KMS-11 (cell line): Measurements from ENCODE around the gene PEX3.

ENCODE experiments used
- H2AFZ ChIP-seq: fragments of 200-600 bp; sonication (generic); 2 replicates; pipeline ENCODE4 v1.6.1; 2016; ENCODE audit warnings: antibody characterized with exemption, mixed run types, low read depth
- H3K27ac ChIP-seq: fragments of 200-600 bp; sonication (generic); 2 replicates; pipeline ENCODE4 v1.6.1; 2016; ENCODE audit warnings: mild to moderate bottlenecking, mixed run types
- H3K27me3 ChIP-seq: fragments of 200-600 bp; sonication (generic); 2 replicates; pipeline ENCODE4 v1.6.1; 2017; ENCODE audit warnings: mild to moderate bottlenecking, low read depth, mixed run types, moderate library complexity; ENCODE audit not compliant: insufficient read depth
- H3K36me3 ChIP-seq: fragments of 200-600 bp; sonication (generic); 2 replicates; pipeline ENCODE4 v1.6.1; 2017; ENCODE audit warnings: mild to moderate bottlenecking, mixed run types; ENCODE audit not compliant: insufficient read depth
- H3K4me1 ChIP-seq: fragments of 200-600 bp; sonication (generic); 2 replicates; pipeline ENCODE4 v1.6.1; 2016; ENCODE audit warnings: mild to moderate bottlenecking, low read depth, mixed run types; ENCODE audit not compliant: poor library complexity, severe bottlenecking
- H3K4me2 ChIP-seq: fragments of 200-600 bp; sonication (generic); 2 replicates; pipeline ENCODE4 v1.7.0; 2016; ENCODE audit warnings: mild to moderate bottlenecking, mixed run types
- H3K4me3 ChIP-seq: fragments of 200-600 bp; sonication (generic); IDR thresholded peaks from 2 replicates; pipeline ENCODE4 v1.6.1; 2017; ENCODE audit warnings: low read depth, low read length, mixed read lengths; ENCODE audit not compliant: insufficient read depth
- H3K79me2 ChIP-seq: fragments of 200-600 bp; sonication (generic); 2 replicates; pipeline ENCODE4 v1.6.1; 2016; ENCODE audit warnings: low read depth, mixed run types; ENCODE audit not compliant: insufficient read depth
- H3K9ac ChIP-seq: fragments of 200-600 bp; sonication (generic); 2 replicates; pipeline ENCODE4 v1.6.1; 2016; ENCODE audit warnings: mild to moderate bottlenecking, mixed run types
- H4K20me1 ChIP-seq: fragments of 200-600 bp; sonication (generic); 2 replicates; pipeline ENCODE4 v1.6.1; 2016; ENCODE audit warnings: mild to moderate bottlenecking, mixed run types; ENCODE audit not compliant: insufficient read depth
- TF ChIP-seq, protein P1 (sequence below): fragments of 200-600 bp; sonication (generic); conservative IDR thresholded peaks from 2 replicates; pipeline ENCODE4 v1.6.1; 2017; ENCODE audit warnings: low read depth, mild to moderate bottlenecking, antibody characterized with exemption, low read length, moderate library complexity, mixed read lengths

The PEX3 gene

DNA sequence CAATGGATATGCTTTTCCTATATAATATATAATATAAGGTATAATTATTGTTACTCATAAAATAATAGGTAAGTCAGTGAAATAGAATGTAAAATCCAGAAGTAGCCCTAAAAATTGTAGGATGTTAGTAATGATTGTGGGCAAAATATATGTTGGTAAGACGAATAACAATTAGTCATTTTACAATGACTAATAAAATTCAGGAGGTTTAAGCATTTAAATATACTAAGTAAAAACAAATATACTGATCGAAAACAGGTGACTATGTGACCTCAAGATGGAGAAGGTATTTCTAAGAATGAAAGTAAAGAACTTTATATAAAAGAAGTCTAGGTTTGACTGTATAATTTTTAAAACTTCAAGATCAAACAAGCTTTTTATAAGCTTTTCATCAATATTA is 32.0 kb downstream of the PEX3 start:
- H2AFZ ChIP-seq = no peak overlapping the region
- H3K36me3 ChIP-seq = no peaks in the 10 kb centered on the region
- no peak overlapping the region for H3K9ac ChIP-seq
- H3K4me2 ChIP-seq = no peak overlapping the region
- TF ChIP-seq, protein P1, sequence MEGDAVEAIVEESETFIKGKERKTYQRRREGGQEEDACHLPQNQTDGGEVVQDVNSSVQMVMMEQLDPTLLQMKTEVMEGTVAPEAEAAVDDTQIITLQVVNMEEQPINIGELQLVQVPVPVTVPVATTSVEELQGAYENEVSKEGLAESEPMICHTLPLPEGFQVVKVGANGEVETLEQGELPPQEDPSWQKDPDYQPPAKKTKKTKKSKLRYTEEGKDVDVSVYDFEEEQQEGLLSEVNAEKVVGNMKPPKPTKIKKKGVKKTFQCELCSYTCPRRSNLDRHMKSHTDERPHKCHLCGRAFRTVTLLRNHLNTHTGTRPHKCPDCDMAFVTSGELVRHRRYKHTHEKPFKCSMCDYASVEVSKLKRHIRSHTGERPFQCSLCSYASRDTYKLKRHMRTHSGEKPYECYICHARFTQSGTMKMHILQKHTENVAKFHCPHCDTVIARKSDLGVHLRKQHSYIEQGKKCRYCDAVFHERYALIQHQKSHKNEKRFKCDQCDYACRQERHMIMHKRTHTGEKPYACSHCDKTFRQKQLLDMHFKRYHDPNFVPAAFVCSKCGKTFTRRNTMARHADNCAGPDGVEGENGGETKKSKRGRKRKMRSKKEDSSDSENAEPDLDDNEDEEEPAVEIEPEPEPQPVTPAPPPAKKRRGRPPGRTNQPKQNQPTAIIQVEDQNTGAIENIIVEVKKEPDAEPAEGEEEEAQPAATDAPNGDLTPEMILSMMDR = no peak
- H4K20me1 ChIP-seq = no peaks in the 10 kb centered on the region
- H3K27me3 ChIP-seq = no peaks in the 10 kb centered on the region
- H3K4me1 ChIP-seq = no peaks in the 10 kb centered on the region
- no peaks in the 10 kb centered on the region for H3K79me2 ChIP-seq
- H3K4me3 ChIP-seq = no peak overlapping the region
- H3K27ac ChIP-seq = no peak overlapping the region

DNA sequence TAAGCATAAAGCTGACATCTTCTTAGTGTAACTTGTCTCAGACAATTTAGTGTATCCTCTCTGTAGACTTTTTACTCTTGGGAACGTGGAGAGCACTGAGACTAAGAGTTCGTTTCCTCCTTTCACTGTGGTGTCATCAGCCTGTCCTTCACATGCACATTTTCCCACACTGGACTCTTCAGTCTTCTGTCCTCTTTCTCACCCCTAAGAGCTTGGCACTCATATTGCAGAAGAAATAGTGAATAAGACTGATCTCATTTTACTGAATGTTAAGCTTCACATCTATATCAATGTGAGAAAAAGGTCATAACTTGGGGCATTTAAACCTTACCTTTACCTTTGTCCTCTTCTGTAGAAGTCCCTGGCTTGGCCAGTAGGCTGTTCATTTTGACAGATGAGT is 35.4 kb downstream of the PEX3 start:
- no peaks in the 10 kb centered on the region for H3K4me1 ChIP-seq
- no peak overlapping the region for H3K4me2 ChIP-seq
- no peaks in the 10 kb centered on the region for H3K79me2 ChIP-seq
- no peaks in the 10 kb centered on the region for H3K36me3 ChIP-seq
- H4K20me1 ChIP-seq = no peaks in the 10 kb centered on the region
- H2AFZ ChIP-seq = no peak overlapping the region
- TF ChIP-seq, protein P1 = no peak
- H3K9ac ChIP-seq = no peak overlapping the region
- no peaks in the 10 kb centered on the region for H3K27me3 ChIP-seq
- H3K27ac ChIP-seq = no peak overlapping the region
- H3K4me3 ChIP-seq = no peak overlapping the region

- no peaks in the 10 kb centered on the region for H3K79me2 ChIP-seq
- no peak overlapping the region for H3K4me3 ChIP-seq
- no peak overlapping the region for H3K9ac ChIP-seq
- no peaks in the 10 kb centered on the region for H3K4me1 ChIP-seq
- H3K4me2 ChIP-seq = no peak overlapping the region
- TF ChIP-seq, protein P1 = no peak
- H3K36me3 ChIP-seq = no peaks in the 10 kb centered on the region
- H3K27ac ChIP-seq = no peak overlapping the region
- H4K20me1 ChIP-seq = no peaks in the 10 kb centered on the region
- no peak overlapping the region for H2AFZ ChIP-seq
- no peaks in the 10 kb centered on the region for H3K27me3 ChIP-seq
Observed at GRCh38 chr6:143486752-143487151, 36.1 kb downstream of the PEX3 start.

DNA sequence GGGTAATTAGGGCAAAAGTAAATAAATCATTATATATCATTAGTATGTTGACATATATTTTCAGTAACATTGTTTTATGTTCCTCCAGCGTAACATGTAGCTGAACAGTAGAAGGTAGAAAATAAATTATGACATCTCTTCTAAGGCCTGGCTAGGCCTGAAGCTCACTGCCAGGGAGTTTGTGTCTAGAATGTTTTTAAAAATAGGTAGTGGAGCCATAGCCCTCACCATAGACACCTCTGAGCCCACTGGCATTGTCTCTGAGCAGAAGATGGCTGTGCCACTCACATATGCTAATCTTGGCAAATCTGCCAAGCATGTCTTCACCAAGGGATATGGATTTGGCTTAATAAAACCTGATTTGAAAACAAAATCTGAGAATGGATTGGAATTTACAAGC is 39.6 kb downstream of the PEX3 start:
- Histone ChIP-seq H3K79me2 (no peaks in the 10 kb centered on the region), H3K27ac (no peak overlapping the region), H2AFZ (no peak overlapping the region), H3K27me3 (no peaks in the 10 kb centered on the region), H3K9ac (no peak overlapping the region), H3K36me3 (no peaks in the 10 kb centered on the region), H3K4me3 (no peak overlapping the region), H3K4me2 (no peak overlapping the region), H3K4me1 (no peaks in the 10 kb centered on the region), H4K20me1 (no peaks in the 10 kb centered on the region)
- TF ChIP-seq, protein P1 = no peak
